ENCODE measurements around the gene KLHL3. TPM values are rescaled to one million over a fixed set of nuclear protein-coding genes. Genes with fewer than 3 reads are reported as not detected.

The KLHL3 gene
- total RNA-seq, 1 experiment from 2014 or later, result 2.9 TPM

DNA sequence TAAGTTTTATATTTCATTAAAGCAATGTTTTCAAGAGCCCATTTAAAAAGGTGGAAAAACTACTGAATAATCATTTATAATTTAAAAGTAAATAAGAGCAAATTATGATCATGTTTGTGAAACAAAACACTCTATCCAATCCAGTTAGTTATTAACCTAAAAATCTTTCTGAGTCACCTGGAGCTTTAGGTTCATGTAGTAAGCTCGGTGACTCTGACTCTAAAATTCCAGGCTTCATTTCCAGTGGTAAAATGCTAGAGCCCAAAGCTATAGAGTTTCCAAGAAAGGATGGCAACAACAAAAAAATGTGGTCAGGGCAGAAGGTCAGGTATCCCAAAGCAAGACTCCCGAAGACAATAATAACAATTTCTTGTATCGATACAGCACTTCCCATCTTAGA lies 160.7 kb downstream of the KLHL3 start:
- H4K20me1 ChIP-seq (ENCODE audit: low read length), result no peaks in the 10 kb centered on the region
- no peaks in the 10 kb centered on the region for H3K9me2 ChIP-seq (replicated peaks; ENCODE audit: low read length)
- no peaks in the 10 kb centered on the region for H3K36me3 ChIP-seq (ENCODE audit: low read depth, low read length)
- intact Hi-C loops (cut with micrococcal nuclease), result no loop called here
- H3F3A ChIP-seq (ENCODE audit: low read length, unreplicated experiment), result no peaks in the 10 kb centered on the region
- peak overlapping the region; percentile 57 for H3K27ac ChIP-seq (ENCODE audit: low read length)
- H3K27me3 ChIP-seq (ENCODE audit: low read length), result no peaks in the 10 kb centered on the region
- BruUV-seq (replicated peaks), result no TSS peak
- ChIA-PET POLR2A (ENCODE audit: unreplicated experiment) (no interaction called here), CTCF (no interaction called here)
- TF ChIP-seq CTCF (conservative IDR thresholded peaks at IDR 0.05; ENCODE audit: low read depth, low read length) (no peak), EZH2phosphoT487 (IDR thresholded peaks at IDR 0.05; ENCODE audit: borderline replicate concordance, low read length) (no peak), EZH2 (IDR thresholded peaks at IDR 0.05; ENCODE audit: low read length, unreplicated experiment) (no peak)
- H3K9me3 ChIP-seq (ENCODE audit: low read length), result no peaks in the 10 kb centered on the region
- H3K4me2 ChIP-seq (ENCODE audit: low read length), result peak overlapping the region; percentile 67
- ATAC-seq (no peak; the same call in 1 of the 2 replicates), DNase-seq (peak; percentile 68)
- no peak overlapping the region for H2AFZ ChIP-seq (ENCODE audit: low read length)
- peaks cover 33% of the 10 kb centered on the region for H3K4me1 ChIP-seq (ENCODE audit: insufficient read depth, low read length)
- no peak overlapping the region for H3K9ac ChIP-seq (ENCODE audit: low read length)
- H3K79me2 ChIP-seq (ENCODE audit: low read length), result no peaks in the 10 kb centered on the region
- no peak overlapping the region for H3K4me3 ChIP-seq (ENCODE audit: low read length)

GRCh38 chr5:137573376-137573775 lies 162.5 kb downstream of the KLHL3 start:
- intact Hi-C loops (cut with micrococcal nuclease), result no loop called here
- no peaks in the 10 kb centered on the region for H3K36me3 ChIP-seq (ENCODE audit: low read depth, low read length)
- no peaks in the 10 kb centered on the region for H3K79me2 ChIP-seq (ENCODE audit: low read length)
- no peaks in the 10 kb centered on the region for H3K9me2 ChIP-seq (replicated peaks; ENCODE audit: low read length)
- H3K27me3 ChIP-seq (ENCODE audit: low read length), result no peaks in the 10 kb centered on the region
- no peak for TF ChIP-seq CTCF (conservative IDR thresholded peaks at IDR 0.05; ENCODE audit: low read depth, low read length)
- no peak for TF ChIP-seq EZH2phosphoT487 (IDR thresholded peaks at IDR 0.05; ENCODE audit: borderline replicate concordance, low read length)
- no peak for TF ChIP-seq EZH2 (IDR thresholded peaks at IDR 0.05; ENCODE audit: low read length, unreplicated experiment)
- POLR2A ChIA-PET (ENCODE audit: unreplicated experiment), result no interaction called here
- ATAC-seq (no peak), DNase-seq (peak; percentile 2)
- no peak overlapping the region for H3K4me2 ChIP-seq (ENCODE audit: low read length)
- H3K9me3 ChIP-seq (ENCODE audit: low read length), result no peaks in the 10 kb centered on the region
- no peak overlapping the region for H2AFZ ChIP-seq (ENCODE audit: low read length)
- H3K27ac ChIP-seq (ENCODE audit: low read length), result no peak overlapping the region
- H4K20me1 ChIP-seq (ENCODE audit: low read length), result no peaks in the 10 kb centered on the region
- H3K4me3 ChIP-seq (ENCODE audit: low read length), result no peak overlapping the region
- CTCF ChIA-PET, result no interaction called here
- no TSS peak for BruUV-seq (replicated peaks)
- no peaks in the 10 kb centered on the region for H3F3A ChIP-seq (ENCODE audit: low read length, unreplicated experiment)
- H3K9ac ChIP-seq (ENCODE audit: low read length), result no peak overlapping the region
- peaks cover 33% of the 10 kb centered on the region for H3K4me1 ChIP-seq (ENCODE audit: insufficient read depth, low read length)

DNA sequence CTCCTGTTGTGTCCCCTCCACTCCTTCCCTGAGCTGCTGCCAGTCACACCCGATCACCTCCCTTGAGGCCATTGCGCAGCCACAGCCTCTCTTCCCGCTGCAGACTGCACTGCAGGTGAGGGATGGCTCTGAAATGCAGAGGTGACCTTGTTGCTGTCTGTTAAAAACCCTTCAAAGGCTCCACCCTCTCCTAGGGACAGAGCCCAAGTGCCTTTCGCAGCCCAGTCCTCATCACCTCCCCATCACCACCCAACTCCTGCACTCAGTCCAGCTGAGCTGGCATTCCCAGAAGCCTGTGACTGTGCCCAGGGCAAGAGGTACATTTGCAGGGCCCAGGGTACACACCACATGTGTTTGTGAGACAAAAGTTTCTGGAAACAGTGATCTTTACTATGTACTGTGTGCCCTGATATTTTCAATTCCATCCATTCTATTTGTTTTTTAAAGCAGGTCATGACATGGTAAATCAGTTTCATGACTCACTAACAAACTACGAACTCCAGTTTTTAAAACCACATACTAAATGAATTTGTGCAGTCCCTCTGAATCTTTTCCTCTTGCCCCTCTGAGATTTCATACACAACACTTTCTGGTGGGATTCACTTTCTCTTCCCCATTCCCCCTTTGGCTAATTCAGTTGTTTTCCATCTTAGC lies 163.7 kb downstream of the KLHL3 start:
- BruUV-seq (replicated peaks), result no TSS peak
- Histone ChIP-seq H3K4me3 (ENCODE audit: low read length) (no peak overlapping the region), H3K9ac (ENCODE audit: low read length) (no peak overlapping the region), H3K36me3 (ENCODE audit: low read depth, low read length) (no peaks in the 10 kb centered on the region), H3K4me1 (ENCODE audit: insufficient read depth, low read length) (peaks cover 33% of the 10 kb centered on the region), H3K9me2 (replicated peaks; ENCODE audit: low read length) (no peaks in the 10 kb centered on the region), H2AFZ (ENCODE audit: low read length) (no peak overlapping the region), H4K20me1 (ENCODE audit: low read length) (no peaks in the 10 kb centered on the region), H3K4me2 (ENCODE audit: low read length) (peak overlapping the region; percentile 53), H3K9me3 (ENCODE audit: low read length) (no peaks in the 10 kb centered on the region), H3K27ac (ENCODE audit: low read length) (0 out of 2 replicates have a peak overlapping the region, but pooled peaks have one; percentile 8), H3K27me3 (ENCODE audit: low read length) (no peaks in the 10 kb centered on the region), H3K79me2 (ENCODE audit: low read length) (no peaks in the 10 kb centered on the region), H3F3A (ENCODE audit: low read length, unreplicated experiment) (no peaks in the 10 kb centered on the region)
- ChIA-PET CTCF (no interaction called here), POLR2A (ENCODE audit: unreplicated experiment) (no interaction called here)
- ATAC-seq (peak; percentile 40), DNase-seq (peak; percentile 51)
- TF ChIP-seq EZH2phosphoT487 (IDR thresholded peaks at IDR 0.05; ENCODE audit: borderline replicate concordance, low read length), result no peak
- no peak for TF ChIP-seq CTCF (conservative IDR thresholded peaks at IDR 0.05; ENCODE audit: low read depth, low read length)
- no peak for TF ChIP-seq EZH2 (IDR thresholded peaks at IDR 0.05; ENCODE audit: low read length, unreplicated experiment)
- intact Hi-C loops (cut with micrococcal nuclease), result no loop called here

Data from PC-3 (cell line).